Esophagus (tissue), 2 donors: ENCODE results near the gene ABCB6. TPM values are rescaled to one million over a fixed set of nuclear protein-coding genes. Genes with fewer than 3 reads are reported as not detected.

Experiments
- H3K27ac ChIP-seq, 2 donors: one replicate each; pipeline ENCODE4 v1.5.1; 2013; ENCODE audit warnings: low read depth in 2 of 2, mild to moderate bottlenecking in 2 of 2, inconsistent platforms in 1 of 2, low read length in 1 of 2, moderate library complexity in 1 of 2
- H3K27me3 ChIP-seq, 2 donors: one replicate each; pipeline ENCODE4 v1.6.1; 2013; ENCODE audit warnings: low read length in 2 of 2, control low read depth in 1 of 2, mild to moderate bottlenecking in 1 of 2; ENCODE audit not compliant: insufficient read depth in 2 of 2, control insufficient read depth in 1 of 2
- H3K36me3 ChIP-seq, 2 donors: one replicate each; pipeline ENCODE4 v1.6.1; 2013; ENCODE audit warnings: low read length in 1 of 2; ENCODE audit not compliant: control insufficient read depth in 2 of 2, insufficient read depth in 2 of 2
- H3K4me1 ChIP-seq, 2 donors: one replicate each; pipeline ENCODE4 v1.6.1; 2013; ENCODE audit warnings: low read length in 1 of 2; ENCODE audit not compliant: control insufficient read depth in 2 of 2, insufficient read depth in 2 of 2
- H3K4me3 ChIP-seq, 2 donors: one replicate each; pipeline ENCODE4 v1.5.1; 2013; ENCODE audit warnings: low read length in 2 of 2, mild to moderate bottlenecking in 2 of 2, low read depth in 1 of 2, moderate library complexity in 1 of 2
- H3K9me3 ChIP-seq, 2 donors: one replicate each; pipeline ENCODE4 v1.6.1; 2013; ENCODE audit warnings: mild to moderate bottlenecking in 2 of 2, low read depth in 1 of 2, low read length in 1 of 2, moderate library complexity in 1 of 2; ENCODE audit not compliant: control insufficient read depth in 2 of 2, insufficient read depth in 1 of 2
- WGBS, 2 donors: extraction: QIAGEN DNeasy Blood & Tissue Kit; methylation state at CpG; one replicate each; pipeline ENCODE4 v1.1.7; 2013; 5-methylcytosine and 5-hydroxymethylcytosine counted together
- polyA plus RNA-seq, 2 donors: library from polyadenylated mRNA; stranded (reverse); fragments of 200-250 nt; gene quantifications; one replicate each; pipeline ENCODE4 v1.2.3, GENCODE V29; 2013
- donor health status: healthy with polysubstance abuse.
- donor health status: Bipolar disorder and iron deficiency.

The ABCB6 gene
- polyA plus RNA-seq, 2 donors = 24.5 to 45.2 TPM

DNA sequence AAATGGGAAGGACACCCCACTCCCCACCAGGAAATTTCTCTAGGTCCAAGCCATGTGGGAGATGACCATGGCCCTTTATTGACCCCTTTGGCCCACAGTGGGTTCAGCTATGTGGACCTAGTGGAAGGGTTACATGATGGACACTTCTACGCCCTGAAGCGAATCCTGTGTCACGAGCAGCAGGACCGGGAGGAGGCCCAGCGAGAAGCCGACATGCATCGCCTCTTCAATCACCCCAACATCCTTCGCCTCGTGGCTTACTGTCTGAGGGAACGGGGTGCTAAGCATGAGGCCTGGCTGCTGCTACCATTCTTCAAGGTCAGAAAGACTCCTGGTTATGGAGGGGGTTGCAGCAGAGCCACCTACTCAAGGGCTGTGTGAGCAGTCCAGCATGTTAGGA, 27.8 kb upstream of the ABCB6 start:
- peak overlapping the region; percentile 12 to 44 for H3K27ac ChIP-seq
- 92 to 93% methylated on average over 10 of the region's 10 CpGs for WGBS, 2 donors

DNA sequence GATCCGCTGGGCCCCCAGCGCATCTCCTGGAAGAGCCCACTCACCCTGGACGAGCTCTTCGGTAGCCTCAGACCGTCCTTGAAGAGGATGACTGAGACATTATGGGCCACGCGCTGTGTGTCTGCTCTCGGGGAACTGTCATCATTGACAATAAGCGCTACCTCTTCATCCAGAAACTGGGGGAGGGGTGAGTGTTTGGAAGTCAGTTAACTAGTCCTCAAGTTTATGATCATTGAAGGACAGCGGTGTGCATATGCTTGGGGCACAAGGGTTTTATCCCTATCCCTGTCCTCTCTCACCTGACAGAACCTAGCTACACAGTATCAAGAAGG, 27.1 kb upstream of the ABCB6 start:
- Histone ChIP-seq H3K27me3 (no peaks in the 10 kb centered on the region), H3K4me3 (peak overlapping the region; percentile 81 to 93), H3K4me1 (peaks cover 13 to 29% of the 10 kb centered on the region in 2 donors), H3K27ac (peak overlapping the region; percentile 91 to 96), H3K36me3 (peaks cover 10 to 13% of the 10 kb centered on the region in 2 donors), H3K9me3 (no peaks in the 10 kb centered on the region)
- WGBS, 2 donors = 9 to 13% methylated on average over 10 of the region's 10 CpGs

More for the DNA sequence above, 27.8 kb upstream of the ABCB6 start:
- peaks cover 10 to 19% of the 10 kb centered on the region in 2 donors for H3K36me3 ChIP-seq
- H3K4me3 ChIP-seq = no peak overlapping the region
- no peaks in the 10 kb centered on the region for H3K27me3 ChIP-seq
- peaks cover 13 to 36% of the 10 kb centered on the region in 2 donors for H3K4me1 ChIP-seq
- no peaks in the 10 kb centered on the region for H3K9me3 ChIP-seq

- 0% methylated on average over 45 to 46 of the region's 46 CpGs for WGBS, 2 donors
- peaks cover 9 to 23% of the 10 kb centered on the region in 2 donors for H3K4me1 ChIP-seq
- no peaks in the 10 kb centered on the region for H3K9me3 ChIP-seq
- peak within 1 kb of the TSS; percentile 91 to 96 for H3K27ac ChIP-seq
- H3K27me3 ChIP-seq = no peaks in the 10 kb centered on the region
- H3K36me3 ChIP-seq = peaks cover 7 to 10% of the 10 kb centered on the region in 2 donors
- peak within 1 kb of the TSS; percentile 81 to 93 for H3K4me3 ChIP-seq
These were observed 26.6 kb upstream of the ABCB6 start, which contains the start of the genes GLB1L and STK16 for GRCh38 chr2:219245148-219245898. TSS of gene GLB1L (minus strand) at chr2:219245444. CDS start at chr2:219243573, 1,871 bp downstream. TSS of gene STK16 (plus strand) at chr2:219245479. CDS start at chr2:219246000, 521 bp downstream.

GRCh38 chr2:219244789-219245147, 26.0 kb upstream of the ABCB6 start:
- peaks cover 7 to 18% of the 10 kb centered on the region in 2 donors for H3K4me1 ChIP-seq
- peak overlapping the region; percentile 81 to 93 for H3K4me3 ChIP-seq
- WGBS, 2 donors = 35% methylated on average over 6 of the region's 6 CpGs
- peak overlapping the region; percentile 91 to 96 for H3K27ac ChIP-seq
- H3K36me3 ChIP-seq = peaks cover 6 to 7% of the 10 kb centered on the region in 2 donors
- no peaks in the 10 kb centered on the region for H3K27me3 ChIP-seq
- H3K9me3 ChIP-seq = no peaks in the 10 kb centered on the region

- H3K4me1 ChIP-seq = peaks cover 3 to 8% of the 10 kb centered on the region in 2 donors
- no peak overlapping the region for H3K4me3 ChIP-seq
- H3K27ac ChIP-seq = no peak overlapping the region
- WGBS, 2 donors = 36 to 46% methylated on average over 28 of the region's 28 CpGs
- H3K9me3 ChIP-seq = no peaks in the 10 kb centered on the region
- H3K36me3 ChIP-seq = peaks cover 6% of the 10 kb centered on the region in 2 donors
- no peaks in the 10 kb centered on the region for H3K27me3 ChIP-seq
These were observed 24.6 kb upstream of the ABCB6 start for GRCh38 chr2:219243291-219243761.

DNA sequence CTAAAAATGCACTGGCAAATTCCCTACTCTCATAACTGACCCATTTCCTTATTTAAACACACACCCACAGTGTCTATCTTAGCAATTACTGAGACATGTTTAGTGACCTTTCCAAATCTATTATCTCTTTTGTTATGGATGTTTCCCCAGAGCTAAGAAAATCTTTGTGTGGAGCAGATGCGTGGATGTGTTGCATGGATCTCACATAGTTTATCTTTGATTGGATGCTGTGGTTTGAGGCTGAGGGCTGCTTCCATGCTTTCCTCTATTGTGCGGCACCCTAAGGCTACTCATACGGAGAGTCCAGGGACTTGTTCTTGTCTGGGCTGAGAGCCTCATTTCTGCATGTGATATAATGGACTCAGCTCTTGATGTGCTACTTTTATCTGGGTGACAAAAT, 15.6 kb upstream of the ABCB6 start:
- no peak overlapping the region for H3K27ac ChIP-seq
- H3K4me3 ChIP-seq = no peak overlapping the region
- H3K4me1 ChIP-seq = no peaks in the 10 kb centered on the region
- peaks cover 24 to 32% of the 10 kb centered on the region in 2 donors for H3K36me3 ChIP-seq
- H3K9me3 ChIP-seq = no peaks in the 10 kb centered on the region
- no peaks in the 10 kb centered on the region for H3K27me3 ChIP-seq
- 75 to 96% methylated on average over 3 of the region's 3 CpGs for WGBS, 2 donors

DNA sequence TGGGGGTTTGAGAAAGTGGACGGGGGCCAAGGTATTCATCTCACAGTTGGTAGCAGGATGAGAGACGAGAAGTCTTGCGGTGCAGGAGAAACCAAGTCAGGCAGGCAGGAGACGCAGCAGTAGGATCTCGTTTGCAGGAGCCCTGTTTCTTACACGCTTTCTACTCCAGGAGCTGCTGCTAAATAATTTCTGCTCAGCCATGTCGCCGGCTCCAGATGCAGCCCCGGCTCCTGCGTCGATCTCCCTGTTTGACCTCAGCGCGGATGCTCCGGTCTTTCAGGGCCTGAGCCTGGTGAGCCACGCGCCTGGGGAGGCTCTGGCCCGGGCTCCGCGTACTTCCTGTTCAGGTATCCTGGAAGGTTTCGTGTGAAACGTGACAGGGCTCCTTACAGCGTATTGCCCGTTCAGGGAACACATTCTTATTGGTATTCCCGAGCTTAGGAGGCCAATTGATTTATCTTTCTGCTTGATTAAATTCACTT, 11.3 kb upstream of the ABCB6 start:
- WGBS, 2 donors = 0% methylated on average over 24 of the region's 24 CpGs
- H3K9me3 ChIP-seq = no peaks in the 10 kb centered on the region
- peak overlapping the region; percentile 94 to 99 for H3K27ac ChIP-seq
- H3K4me1 ChIP-seq = peaks cover 9 to 10% of the 10 kb centered on the region in 2 donors
- peak overlapping the region; percentile 70 to 76 for H3K4me3 ChIP-seq
- H3K36me3 ChIP-seq = peaks cover 17 to 23% of the 10 kb centered on the region in 2 donors
- no peaks in the 10 kb centered on the region for H3K27me3 ChIP-seq

DNA sequence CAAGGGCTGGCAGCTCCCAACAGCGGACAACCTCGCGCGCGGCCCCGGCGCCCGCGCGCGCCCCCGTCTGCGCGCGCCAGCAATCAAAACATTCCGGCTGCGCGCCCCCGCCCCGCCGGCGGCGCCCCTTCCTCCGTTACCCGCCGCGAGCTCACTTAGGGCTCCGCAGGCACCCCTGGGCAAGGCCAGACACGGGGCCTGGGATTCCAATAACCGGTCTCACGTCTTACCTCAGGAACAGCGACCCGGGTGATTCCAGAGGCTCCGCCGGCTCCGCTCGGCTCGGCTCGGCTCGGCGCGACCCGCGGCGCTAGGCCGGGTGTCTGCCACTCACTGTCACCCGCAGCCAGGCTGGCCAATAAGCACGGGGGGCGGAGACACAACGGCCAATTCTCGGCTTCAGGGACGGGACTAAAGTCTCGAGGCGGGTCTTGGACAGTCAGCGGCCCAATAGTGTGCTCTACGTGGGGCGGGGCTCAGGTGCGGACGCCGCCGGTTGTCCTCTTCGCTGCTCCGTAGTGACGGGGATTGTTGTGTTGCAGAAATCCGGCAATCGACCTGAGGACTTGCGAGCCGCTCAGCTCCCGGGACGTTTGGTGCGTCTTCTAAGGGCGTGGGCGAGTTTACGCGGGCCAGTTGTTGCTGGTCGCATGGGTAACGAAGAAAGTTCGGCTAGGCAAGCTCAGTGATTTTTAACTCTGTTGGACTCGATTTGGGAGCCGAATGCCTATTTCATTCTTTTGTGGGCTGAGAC, 10.7 kb upstream of the ABCB6 start, which contains the start of the genes ANKZF1 and ATG9A:
ANKZF1 (plus strand) TSS at position 502 of the 754 bp plus-strand sequence. CDS start 452 bp downstream, outside the sequence.
ATG9A (minus strand) TSS at position 332 of the 754 bp plus-strand sequence. CDS start 1,612 bp downstream, outside the sequence.
- peak within 1 kb of the TSS; percentile 94 to 99 for H3K27ac ChIP-seq
- no peaks in the 10 kb centered on the region for H3K27me3 ChIP-seq
- peaks cover 20 to 26% of the 10 kb centered on the region in 2 donors for H3K36me3 ChIP-seq
- H3K9me3 ChIP-seq = no peaks in the 10 kb centered on the region
- WGBS, 2 donors = 0% methylated on average over 73 to 80 of the region's 80 CpGs
- H3K4me3 ChIP-seq = peak within 1 kb of the TSS; percentile 76 to 85
- H3K4me1 ChIP-seq = peaks cover 9 to 10% of the 10 kb centered on the region in 2 donors

DNA sequence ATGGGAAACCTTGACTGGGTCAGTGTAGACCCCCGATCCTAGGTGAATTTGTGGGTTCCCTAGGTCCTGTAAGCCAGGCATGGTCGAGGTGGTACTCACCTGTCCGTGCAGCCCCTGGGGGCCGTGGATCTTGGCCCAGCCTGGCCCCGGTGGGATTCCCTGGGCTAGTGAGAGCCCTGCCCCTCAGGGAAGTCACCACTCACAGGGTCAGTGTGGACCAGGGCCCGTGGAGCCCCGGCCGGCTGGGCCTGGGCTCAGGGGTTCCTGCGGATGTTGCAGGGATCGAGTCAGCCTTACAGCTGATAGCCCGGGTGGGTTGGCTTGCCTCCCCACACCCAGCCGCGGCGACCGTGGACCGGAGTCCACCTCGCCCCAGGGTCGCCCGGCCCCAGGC, 10.2 kb upstream of the ABCB6 start:
- peaks cover 9 to 10% of the 10 kb centered on the region in 2 donors for H3K4me1 ChIP-seq
- peaks cover 25 to 27% of the 10 kb centered on the region in 2 donors for H3K36me3 ChIP-seq
- WGBS, 2 donors = 1 to 2% methylated on average over 17 to 19 of the region's 19 CpGs
- peak overlapping the region; percentile 94 to 99 for H3K27ac ChIP-seq
- no peaks in the 10 kb centered on the region for H3K27me3 ChIP-seq
- H3K4me3 ChIP-seq = peak overlapping the region; percentile 76 to 85
- no peaks in the 10 kb centered on the region for H3K9me3 ChIP-seq
